GM10847 (cell line): Measurements from ENCODE around the gene PAPSS2.

ENCODE experiments used
- POLR2A ChIP-seq: IDR thresholded peaks from 2 replicates; pipeline ENCODE4 v1.6.1; 2011; ENCODE audit not compliant: insufficient read length; ENCODE audit errors: extremely low read depth

Gene PAPSS2

DNA sequence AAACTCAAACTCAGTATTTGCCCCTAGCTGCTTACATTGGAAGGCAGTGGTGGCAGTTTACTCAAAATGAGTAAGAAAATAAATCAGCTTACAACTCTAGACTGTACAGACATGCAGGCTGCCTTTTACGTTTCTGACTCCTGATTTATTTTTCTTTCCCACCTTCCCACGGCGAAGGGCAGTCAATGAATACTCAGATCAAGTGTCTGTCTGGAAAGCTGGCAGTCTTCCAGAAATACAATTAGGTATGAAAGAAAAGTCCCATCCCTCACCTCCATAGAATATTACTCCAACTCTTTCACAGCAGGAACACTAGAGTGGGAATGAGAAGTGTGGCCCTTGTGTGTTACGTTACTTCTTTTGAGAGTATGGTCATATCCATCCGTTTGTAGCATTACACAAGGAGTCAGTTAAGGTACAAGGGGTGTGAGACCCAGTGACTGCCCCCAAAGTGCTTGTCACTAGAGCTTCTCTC lies 1.3 kb upstream of the PAPSS2 start:
- no peak for TF ChIP-seq POLR2A

DNA sequence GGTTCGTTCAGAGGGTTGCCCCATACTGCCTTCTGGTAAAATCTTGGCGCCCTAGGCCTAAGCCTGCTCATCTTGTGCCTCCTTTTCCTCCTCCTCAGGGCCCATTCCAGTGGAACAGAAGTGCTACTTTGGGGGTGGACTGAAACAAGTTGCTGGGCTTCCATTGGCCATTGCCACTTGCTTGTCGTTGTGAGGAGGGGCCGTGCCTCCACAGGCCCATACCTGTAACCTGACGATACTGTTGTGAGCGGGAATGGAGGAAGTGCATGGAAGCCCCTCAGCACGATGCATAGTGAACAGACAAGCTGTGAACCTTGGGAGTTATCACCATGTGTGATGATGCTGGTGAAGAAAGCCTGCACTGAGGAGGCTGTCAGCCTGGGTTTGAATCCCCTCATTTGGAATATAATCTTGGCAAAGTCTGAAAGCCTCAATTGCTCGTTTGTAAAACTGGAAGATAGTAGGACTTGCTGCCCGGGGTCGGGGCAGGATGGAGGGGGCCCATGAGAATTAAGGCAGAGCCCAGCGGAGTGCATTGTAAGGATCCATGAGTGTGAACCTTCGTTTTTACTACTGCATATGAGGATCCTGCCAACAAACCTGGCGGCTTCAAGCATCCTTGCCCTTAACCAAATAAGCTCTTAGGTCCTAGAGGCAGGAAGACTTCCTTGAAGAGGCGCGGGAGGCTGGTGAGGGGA lies 671 bp upstream of the PAPSS2 start:
- TF ChIP-seq POLR2A, result no peak

DNA sequence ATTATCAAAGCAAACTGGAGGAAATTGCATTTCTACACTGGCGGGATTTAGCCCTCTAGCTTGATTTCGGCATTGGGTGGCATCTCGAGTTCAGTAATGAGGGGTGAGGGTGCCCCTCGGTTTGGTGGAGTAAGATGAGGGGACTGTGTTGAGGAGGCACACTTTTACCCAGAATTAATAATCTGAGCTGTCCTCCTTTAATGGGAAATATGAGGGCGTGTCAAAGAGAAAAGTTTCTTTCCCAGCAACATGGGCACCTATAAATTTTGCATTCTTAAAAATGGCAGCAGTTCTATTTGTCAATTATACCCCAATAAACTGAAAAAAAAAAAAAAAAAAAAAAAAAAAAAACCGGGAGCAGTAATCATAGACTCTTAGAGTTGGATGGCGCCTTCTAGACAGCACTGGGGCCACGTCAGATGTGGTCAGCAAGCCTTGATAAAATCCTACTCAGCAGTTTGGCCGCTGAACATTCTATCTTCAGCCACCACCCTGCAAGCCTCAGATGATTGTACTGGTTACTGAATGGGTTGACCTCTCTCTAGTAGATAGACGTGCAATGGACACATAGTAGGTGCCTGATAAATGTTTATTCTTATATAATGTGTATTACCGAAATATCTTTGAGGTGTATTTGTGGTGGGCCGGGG lies 931 bp downstream of the PAPSS2 start:
- TF ChIP-seq POLR2A, result no peak

DNA sequence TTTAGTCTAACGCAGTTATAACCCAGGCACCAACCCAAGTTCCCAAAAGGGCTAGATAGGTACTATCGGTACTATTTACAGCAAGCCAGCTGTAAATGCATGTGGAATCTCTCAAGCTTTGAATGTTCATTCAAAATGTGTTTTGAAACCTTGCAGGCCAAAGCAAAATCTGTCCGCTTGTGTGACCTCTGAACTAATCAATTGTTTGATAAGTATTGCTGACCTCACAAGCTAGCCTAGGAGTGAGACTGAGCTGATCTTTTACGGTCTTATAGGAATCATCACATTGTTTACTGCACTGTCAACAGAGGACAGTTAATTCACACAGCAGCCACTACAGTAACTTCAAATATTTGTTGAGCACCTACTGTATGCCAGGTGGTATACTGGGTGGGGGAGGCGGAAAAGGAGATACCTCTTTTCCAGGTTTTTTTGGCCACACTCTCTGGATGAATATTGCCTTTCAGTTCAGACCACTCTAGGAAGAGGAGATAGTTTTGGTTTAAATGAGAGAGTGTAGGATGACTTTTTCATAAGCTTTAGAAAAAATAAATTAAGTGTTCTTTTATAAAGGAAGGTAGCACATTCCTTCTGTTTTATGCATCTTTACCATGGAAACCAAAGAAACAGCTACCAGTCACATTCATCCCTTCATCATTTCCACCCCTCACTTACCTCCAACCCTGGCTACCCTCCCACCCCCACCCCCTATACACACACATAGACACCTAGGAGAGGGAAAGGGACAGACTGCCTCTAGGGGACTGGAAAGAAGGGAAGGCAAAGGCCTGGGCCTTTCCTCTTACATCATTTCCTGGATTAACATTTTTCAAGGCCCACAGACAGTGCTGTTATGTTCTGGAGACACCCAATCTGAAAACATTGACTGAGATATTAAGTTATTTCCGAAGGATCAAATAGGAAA lies 2.4 kb downstream of the PAPSS2 start:
- TF ChIP-seq POLR2A, result no peak

DNA sequence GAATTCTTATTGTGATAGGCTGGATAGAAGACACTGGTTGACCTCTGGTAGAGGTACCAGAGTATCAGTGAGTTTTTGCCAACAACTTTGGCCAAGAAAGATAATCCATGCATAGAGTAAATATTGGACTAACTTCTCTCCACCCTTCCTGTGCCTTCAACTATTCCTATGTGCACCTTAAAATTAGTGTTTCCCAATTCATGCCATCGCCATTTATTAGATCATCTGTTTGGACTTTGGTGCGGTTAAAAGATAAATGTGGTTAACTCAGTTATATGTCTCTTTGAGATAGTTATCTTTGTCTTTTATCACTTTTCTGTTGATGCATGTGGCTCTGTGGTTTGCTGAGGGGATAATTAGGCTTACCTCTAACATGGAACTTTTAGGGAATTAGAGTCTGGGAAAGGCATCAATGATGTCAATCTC lies 4.6 kb downstream of the PAPSS2 start:
- TF ChIP-seq POLR2A, result no peak

DNA sequence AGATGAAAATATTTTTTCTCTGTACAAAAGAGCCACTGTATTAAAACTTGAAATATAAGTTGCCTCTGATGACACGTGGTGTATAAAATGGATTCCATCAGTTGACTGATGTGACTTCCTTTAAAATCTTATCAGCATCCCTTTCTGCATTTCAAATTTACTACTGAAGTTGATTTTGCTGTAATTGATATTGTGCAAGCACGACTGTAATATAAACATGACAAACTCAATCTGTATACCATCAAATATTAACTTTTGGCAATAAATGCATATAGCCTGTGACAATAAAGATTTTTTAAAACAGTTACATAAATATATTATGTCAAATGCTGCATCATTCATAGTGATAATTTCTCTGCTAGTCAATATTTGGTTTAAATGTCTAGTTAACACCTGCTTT lies 7.8 kb downstream of the PAPSS2 start:
- TF ChIP-seq POLR2A, result no peak

DNA sequence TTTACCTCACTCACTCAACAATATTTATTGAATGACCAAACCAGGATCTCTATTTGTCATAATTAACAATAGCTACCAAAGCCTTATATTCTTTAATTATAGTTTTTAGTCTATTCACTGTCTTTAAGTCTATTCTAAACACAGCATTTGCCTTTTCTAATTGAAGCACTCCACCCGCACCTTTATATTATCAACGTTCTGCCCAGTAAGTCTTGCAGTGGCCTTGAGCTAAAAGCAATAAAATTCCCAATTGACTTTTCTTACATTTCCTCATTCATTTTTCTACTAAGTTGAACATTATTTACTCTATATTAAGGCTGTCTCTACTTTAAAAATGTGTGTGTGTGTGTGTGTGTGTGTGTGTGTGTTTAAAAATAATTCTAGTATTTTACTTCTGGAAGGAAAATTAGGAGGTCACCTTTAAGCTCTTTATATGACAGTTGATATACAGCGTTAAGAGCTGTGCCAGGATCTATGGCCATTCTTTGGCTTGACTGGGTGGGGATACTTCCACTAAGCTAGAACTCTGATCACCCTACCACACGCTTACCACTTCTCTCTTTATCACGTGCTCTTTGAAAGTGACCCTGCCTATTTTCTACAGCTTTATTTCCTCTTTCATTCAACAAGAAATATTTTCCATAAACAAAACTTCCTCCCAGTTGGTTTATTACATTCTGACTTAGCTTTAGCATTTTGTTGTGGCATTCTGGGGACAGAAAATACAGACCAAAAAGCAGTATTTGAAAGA lies 8.8 kb downstream of the PAPSS2 start:
- TF ChIP-seq POLR2A, result no peak

DNA sequence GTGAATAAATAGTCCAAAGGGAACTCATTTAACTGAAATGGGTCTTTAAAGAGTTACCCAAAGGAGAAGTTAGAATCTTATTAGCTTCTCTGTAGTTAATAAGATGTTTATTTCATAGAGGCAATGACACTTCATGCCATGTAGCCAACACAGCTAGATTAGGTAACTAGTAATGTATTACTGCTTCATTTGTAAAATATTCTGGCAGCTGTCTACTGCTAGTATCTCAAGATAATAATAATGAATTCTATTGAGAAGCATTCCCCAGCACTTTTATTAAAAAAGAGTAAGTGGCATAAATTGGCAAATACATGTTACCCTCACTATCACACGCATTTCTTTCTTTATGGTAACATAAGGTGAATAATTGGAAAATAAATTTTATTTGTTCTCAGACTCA lies 10.1 kb downstream of the PAPSS2 start:
- TF ChIP-seq POLR2A, result no peak

DNA sequence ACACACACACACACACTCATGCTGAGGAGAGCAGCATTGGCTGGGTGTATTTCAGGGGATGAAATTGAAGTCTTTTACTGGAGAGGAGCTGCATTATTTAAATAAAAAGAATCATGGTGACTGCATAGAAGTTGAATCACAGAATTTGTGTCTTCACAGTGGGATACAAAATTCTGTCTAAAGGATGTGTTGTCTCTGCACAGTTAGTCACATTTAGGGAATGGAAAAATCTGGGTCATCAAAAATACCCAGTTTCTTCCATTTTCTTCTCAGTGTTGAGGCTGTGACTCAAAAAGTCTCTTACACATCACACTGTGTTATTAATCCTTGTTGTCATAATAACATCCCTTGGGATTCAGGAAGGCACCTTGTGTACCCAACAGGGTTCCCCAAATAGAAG lies 10.9 kb downstream of the PAPSS2 start:
- TF ChIP-seq POLR2A, result no peak

DNA sequence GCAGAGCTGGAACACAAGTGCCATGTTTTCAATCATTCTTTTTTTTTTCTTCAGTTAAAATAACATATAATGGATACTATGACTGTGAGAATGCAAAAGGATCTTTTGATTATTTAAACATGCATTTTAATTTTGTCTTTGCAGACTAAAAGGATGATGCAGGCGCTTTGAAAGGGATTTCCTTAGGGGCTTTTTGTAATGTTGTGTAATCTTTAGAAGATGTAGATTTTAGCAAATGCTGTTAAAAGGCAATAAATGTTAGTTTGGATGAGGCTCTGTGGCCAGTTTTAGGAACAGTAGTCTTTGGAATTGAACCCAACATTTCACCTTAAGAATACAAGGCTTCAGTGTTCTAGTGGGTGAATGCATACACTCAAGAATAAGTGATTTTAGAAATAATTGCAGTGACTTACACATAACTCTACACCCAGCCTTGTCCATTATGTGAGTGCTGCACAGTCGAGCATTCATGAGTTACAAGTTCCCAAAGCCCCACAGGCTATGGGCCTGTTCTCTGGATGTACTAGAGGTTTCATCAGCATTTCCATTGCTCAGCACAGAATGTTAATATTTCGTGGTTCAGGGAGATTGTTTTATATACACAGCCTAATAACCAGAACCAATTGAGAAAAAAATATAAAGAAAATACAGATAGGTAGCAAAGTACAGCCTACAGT lies 11.6 kb downstream of the PAPSS2 start:
- no peak for TF ChIP-seq POLR2A

DNA sequence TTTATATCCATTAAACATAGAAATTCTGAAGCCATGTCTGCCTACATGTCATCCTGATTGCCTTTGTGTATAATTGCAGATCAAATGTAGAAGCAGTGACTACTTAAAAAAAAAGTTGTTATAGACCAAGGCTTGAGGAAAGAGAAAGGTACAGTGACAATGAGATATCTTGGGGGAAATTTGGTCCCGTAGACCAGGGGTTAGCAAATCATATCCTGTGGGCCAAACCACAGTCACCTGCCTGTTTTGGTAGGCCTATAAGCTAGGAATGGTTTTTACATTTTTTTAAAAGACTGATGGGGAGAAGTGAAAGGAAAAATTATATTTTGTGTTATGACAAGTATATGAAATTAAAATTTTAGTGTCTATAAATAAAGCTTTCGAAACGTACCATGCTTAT lies 12.9 kb downstream of the PAPSS2 start:
- TF ChIP-seq POLR2A, result no peak

DNA sequence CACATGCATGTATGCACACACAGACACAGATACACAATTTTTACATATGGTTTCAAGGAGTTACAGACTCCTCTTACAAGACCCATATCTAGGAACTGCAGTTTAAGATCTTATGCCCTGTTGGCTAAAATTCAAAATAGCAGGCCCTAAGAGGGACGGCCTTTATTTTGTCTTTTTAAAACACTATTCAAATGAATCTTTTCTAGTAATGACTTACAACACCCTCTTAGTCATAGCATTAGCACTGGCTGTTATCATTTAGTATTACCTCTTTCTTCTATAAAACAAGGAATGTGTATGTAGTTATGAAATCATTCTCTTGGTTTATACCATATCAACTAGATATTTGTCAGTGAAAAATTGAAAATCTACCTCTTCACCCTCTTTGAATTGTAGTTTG lies 15.3 kb downstream of the PAPSS2 start:
- no peak for TF ChIP-seq POLR2A

DNA sequence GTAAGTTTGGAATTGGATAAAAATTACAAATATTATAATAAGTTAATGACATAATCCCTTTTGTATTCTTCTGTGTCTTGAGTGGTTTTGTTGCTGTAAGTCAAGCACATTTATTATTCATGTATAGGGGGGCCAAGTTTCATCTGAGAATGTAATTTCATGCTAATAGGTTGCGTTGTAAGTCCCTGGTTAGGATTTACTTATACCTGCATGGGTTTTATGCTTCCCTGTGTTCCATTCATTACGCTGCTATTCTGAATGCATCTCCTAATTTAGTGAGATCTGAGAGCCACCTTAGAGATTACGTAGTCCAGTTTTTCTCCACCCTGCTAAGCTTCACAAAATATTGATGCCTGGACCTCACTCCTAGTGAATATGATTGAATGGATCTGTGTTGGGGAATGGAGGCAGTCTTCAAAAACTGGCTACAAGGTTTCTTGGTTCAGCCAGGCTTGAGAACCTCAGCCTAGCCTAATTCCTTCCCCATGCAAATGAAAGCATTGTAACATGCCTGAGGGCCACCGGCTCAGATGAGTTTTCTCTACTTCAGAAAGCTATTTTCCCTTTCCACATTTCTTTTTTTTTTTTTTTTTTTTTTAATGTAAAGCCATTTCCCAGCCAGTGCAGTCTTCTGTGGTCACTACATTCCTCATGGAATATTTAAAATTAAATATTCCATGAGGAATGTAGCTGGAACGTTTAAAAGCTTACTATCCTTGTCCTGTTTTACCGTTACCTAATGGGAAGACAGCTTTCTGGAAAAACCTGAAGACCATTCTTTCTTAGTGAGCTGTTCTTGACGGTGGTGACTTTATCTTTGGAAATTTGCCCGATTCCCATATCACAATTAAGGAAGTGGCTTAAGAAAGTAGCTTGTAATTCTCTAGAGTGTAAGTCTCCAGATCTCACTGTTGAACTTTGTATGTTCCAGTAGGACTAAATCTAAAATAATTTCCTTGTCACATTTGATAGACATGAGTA lies 16.0 kb downstream of the PAPSS2 start:
- TF ChIP-seq POLR2A, result no peak
